GM18526 (cell line): ENCODE results near the gene NASP.

Source experiments
- POLR2A ChIP-seq: IDR thresholded peaks from 3 replicates; pipeline ENCODE4 v1.6.1; 2011; ENCODE audit not compliant: insufficient read length; ENCODE audit errors: extremely low read depth

The NASP gene

GRCh38 chr1:45623972-45624371 is 40.1 kb downstream of the NASP start, which contains the start of gene CCDC17:
Gene CCDC17 (minus strand): TSS chr1:45624054. CDS start chr1:45623909, 145 bp downstream.
- no peak for TF ChIP-seq POLR2A

- no peak for TF ChIP-seq POLR2A
Measured at GRCh38 chr1:45629035-45629434, 45.2 kb downstream of the NASP start.

GRCh38 chr1:45630429-45630828 is 46.6 kb downstream of the NASP start:
- TF ChIP-seq POLR2A: no peak

DNA sequence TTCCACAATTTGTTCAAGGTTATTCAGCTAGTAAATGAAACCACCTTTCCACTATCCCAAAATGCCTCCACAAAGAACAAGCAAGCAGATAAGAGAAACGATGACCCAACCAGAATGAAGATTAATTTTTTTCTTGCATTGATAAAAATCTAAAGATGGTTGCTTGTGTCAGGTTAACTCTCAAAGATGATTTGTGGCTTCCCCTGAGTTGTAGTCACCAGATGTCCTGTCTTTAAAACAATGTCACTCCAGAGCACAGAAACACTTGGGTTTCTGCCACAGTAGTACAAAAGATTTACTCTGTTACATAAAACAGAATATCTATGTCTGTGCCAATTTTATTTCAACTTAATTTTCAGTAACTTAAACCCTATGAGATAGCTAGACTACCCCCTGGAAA is 51.4 kb downstream of the NASP start:
- no peak for TF ChIP-seq POLR2A

GRCh38 chr1:45640293-45640692 is 56.5 kb downstream of the NASP start:
- no peak for TF ChIP-seq POLR2A

GRCh38 chr1:45643321-45643720 is 59.5 kb downstream of the NASP start:
- no peak for TF ChIP-seq POLR2A

GRCh38 chr1:45643978-45644377 is 60.1 kb downstream of the NASP start:
- TF ChIP-seq POLR2A: no peak

DNA sequence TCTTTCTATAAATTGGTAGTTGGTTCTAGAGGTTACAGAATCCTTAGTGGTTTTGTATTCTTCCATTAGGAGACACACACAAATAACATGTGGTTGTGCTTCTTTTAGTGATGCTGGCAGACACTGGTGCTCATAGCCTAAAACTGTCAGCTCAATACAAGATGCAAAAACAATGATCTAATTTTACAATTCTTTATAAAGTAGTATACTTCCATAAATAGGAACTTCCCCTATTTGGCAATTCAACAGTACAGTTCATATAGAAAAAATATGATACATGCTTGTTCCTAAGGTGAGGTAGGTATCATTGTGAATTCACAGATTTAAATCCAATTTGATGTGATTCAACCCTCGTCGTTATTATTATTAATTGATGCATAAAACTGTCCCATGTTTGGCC is 60.8 kb downstream of the NASP start:
- TF ChIP-seq POLR2A: no peak

DNA sequence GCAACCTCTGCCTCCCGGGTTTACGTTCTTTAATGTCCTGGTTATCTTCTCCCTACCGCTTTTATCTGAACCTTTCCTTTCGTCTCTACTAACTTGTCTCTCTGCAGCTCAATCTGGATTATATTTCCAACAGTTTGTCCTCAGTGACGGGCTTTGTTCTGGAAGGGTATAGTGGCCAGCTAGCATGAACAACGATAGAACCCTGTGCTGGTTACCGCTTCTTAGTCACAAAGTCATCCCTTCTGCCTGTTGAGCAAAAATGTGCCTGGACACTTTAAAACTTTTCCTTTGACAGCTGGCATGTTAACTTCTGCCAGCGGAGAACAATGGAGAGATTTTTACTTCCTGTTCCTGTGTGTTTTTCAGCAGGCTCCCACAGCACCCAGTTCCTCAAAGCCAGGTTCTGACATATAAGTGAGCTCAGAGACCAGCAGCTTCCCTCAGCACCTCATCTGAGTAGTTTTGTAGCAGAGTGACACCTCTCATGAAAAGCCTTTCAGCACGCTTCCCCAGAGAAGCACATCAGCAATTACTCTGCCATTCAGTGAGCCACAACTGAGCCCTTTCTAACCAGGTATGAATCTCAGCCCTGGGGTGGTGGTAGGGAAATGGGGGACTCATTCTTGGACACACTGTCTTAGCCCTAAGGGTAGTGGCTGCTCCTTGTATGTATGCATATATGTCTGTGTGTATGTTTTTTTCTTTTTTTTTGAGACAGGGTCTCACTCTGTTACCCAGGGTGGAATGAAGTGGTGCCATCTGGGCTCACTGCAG is 63.6 kb downstream of the NASP start:
- TF ChIP-seq POLR2A: no peak

GRCh38 chr1:45654540-45655280 is 70.9 kb downstream of the NASP start:
- TF ChIP-seq POLR2A: no peak

DNA sequence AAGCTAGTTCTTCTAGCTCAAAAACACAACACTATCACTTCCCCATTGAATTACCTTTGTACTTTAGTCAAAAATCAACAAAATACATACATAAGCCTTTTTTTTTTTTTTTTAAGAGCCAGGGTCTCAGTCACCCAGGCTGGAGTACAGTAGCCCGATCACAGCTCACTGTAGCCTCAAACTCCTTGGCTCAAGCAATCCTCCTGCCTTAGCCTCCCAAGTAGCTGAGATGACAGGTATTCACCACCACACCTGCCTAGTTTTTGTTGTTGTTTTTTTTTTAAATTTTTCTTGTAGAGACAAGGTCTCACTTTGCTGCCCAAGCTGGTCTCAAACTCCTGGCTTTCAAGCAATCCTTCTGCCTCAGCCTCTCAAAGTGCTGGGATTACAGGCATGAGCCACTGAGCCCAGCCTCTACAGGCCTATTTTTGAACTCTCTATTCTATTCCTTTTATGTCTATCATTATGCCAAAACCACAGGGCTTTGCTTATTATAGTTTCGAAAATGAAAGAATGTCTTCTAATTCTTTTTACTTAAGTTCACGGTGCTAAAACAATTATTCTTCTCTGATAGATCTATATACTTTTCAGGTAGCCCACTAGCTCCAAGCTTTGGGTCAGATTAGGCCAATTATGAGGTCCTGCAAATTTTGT is 72.9 kb downstream of the NASP start:
- TF ChIP-seq POLR2A: no peak

GRCh38 chr1:45658171-45658570 is 74.3 kb downstream of the NASP start:
- TF ChIP-seq POLR2A: no peak

GRCh38 chr1:45659222-45659621 is 75.4 kb downstream of the NASP start:
- no peak for TF ChIP-seq POLR2A

DNA sequence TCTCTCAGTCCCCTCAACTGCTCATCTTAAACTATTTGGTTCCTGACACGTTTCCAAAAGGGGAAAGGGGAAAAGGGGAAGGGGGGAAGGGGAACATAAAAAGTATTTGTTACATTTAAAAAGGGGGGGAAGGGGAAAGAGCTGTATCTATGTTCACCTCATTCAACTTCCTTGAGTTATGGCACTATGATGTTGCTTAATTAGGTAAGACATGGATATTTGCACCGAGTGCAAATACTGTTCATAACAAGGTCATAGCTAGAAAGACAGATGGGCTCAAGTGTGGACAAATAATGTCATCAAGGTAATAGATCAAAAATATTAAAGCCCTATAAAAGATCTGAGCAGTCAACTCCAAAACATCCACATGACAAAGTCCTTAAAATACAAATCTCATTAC is 76.5 kb downstream of the NASP start:
- TF ChIP-seq POLR2A: no peak

- no peak for TF ChIP-seq POLR2A
Measured at GRCh38 chr1:45666836-45667235, 83.0 kb downstream of the NASP start.
